ENCODE measurements around the gene RNASEH1.

Gene RNASEH1

GRCh38 chr2:3604207-3604877 lies 46.2 kb upstream of the RNASEH1 start:
- no peak for DNase-seq (ENCODE audit: low spot score)

DNA sequence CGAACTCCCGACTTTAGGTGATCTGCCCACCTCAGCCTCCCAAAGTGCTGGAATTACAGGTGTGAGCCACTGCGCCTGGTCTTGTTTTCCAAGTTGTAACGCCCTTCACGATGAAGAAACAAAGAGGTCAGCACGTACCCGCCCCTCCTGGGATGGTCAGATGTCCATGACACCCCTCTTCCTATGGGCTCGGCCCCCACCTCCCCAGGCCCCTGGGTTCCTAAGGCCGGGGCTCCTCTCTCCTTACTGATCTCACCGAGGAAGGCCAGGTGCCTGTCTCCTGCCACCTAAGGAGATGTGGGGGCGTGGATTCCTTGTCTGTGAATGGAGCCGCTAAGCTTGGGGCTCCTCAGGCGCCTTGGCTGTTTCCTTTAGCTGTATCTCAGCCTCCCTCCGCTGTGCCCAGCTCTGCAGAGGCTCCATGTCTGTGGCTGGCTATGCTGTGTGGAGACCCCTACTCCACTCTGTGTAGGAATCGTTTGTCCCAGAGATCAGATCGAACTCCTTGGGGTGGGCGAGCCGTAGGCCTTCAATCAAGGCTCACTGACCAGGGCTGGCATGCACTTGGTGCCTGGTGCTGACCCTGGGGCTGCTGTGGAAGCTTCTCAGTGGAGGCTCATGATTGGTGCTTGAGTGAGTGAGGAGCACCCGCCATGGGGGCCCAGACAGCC lies 45.5 kb upstream of the RNASEH1 start:
- no peak for ATAC-seq (ENCODE audit: low read depth)
- no peaks in the 10 kb centered on the region for H3K9me3 ChIP-seq (ENCODE audit: severe bottlenecking)
- H3K4me1 ChIP-seq (ENCODE audit: insufficient read depth, poor library complexity, severe bottlenecking) = no peaks in the 10 kb centered on the region
- TF ChIP-seq, protein P1, sequence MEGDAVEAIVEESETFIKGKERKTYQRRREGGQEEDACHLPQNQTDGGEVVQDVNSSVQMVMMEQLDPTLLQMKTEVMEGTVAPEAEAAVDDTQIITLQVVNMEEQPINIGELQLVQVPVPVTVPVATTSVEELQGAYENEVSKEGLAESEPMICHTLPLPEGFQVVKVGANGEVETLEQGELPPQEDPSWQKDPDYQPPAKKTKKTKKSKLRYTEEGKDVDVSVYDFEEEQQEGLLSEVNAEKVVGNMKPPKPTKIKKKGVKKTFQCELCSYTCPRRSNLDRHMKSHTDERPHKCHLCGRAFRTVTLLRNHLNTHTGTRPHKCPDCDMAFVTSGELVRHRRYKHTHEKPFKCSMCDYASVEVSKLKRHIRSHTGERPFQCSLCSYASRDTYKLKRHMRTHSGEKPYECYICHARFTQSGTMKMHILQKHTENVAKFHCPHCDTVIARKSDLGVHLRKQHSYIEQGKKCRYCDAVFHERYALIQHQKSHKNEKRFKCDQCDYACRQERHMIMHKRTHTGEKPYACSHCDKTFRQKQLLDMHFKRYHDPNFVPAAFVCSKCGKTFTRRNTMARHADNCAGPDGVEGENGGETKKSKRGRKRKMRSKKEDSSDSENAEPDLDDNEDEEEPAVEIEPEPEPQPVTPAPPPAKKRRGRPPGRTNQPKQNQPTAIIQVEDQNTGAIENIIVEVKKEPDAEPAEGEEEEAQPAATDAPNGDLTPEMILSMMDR (IDR thresholded peaks at IDR 0.05; ENCODE audit: poor library complexity, severe bottlenecking) = no peak
- no peaks in the 10 kb centered on the region for H3K27me3 ChIP-seq (ENCODE audit: insufficient read depth, poor library complexity, severe bottlenecking)
- no peak for DNase-seq (ENCODE audit: low spot score)
- H3K27ac ChIP-seq (ENCODE audit: poor library complexity, severe bottlenecking) = no peak overlapping the region
- no peak overlapping the region for H3K4me3 ChIP-seq (ENCODE audit: severe bottlenecking)
- H3K36me3 ChIP-seq (ENCODE audit: low read depth) = no peaks in the 10 kb centered on the region

More at GRCh38 chr2:3604207-3604877, 46.2 kb upstream of the RNASEH1 start:
- Histone ChIP-seq H3K4me3 (ENCODE audit: severe bottlenecking) (no peak overlapping the region), H3K27me3 (ENCODE audit: insufficient read depth, poor library complexity, severe bottlenecking) (no peaks in the 10 kb centered on the region), H3K4me1 (ENCODE audit: insufficient read depth, poor library complexity, severe bottlenecking) (no peaks in the 10 kb centered on the region), H3K27ac (ENCODE audit: poor library complexity, severe bottlenecking) (no peak overlapping the region), H3K36me3 (ENCODE audit: low read depth) (no peaks in the 10 kb centered on the region), H3K9me3 (ENCODE audit: severe bottlenecking) (no peaks in the 10 kb centered on the region)
- no peak for ATAC-seq (ENCODE audit: low read depth)
- TF ChIP-seq, protein P1 (IDR thresholded peaks at IDR 0.05; ENCODE audit: poor library complexity, severe bottlenecking) = no peak

GRCh38 chr2:3602553-3603339 lies 44.6 kb upstream of the RNASEH1 start:
- Histone ChIP-seq H3K4me1 (ENCODE audit: insufficient read depth, poor library complexity, severe bottlenecking) (no peaks in the 10 kb centered on the region), H3K27me3 (ENCODE audit: insufficient read depth, poor library complexity, severe bottlenecking) (no peaks in the 10 kb centered on the region), H3K4me3 (ENCODE audit: severe bottlenecking) (no peak overlapping the region), H3K36me3 (ENCODE audit: low read depth) (no peaks in the 10 kb centered on the region), H3K27ac (ENCODE audit: poor library complexity, severe bottlenecking) (no peak overlapping the region), H3K9me3 (ENCODE audit: severe bottlenecking) (no peaks in the 10 kb centered on the region)
- DNase-seq (ENCODE audit: low spot score) = no peak
- ATAC-seq (ENCODE audit: low read depth) = no peak
- TF ChIP-seq, protein P1 (IDR thresholded peaks at IDR 0.05; ENCODE audit: poor library complexity, severe bottlenecking) = no peak

- DNase-seq (ENCODE audit: low spot score) = no peak
- TF ChIP-seq, protein P1 (IDR thresholded peaks at IDR 0.05; ENCODE audit: poor library complexity, severe bottlenecking) = no peak
- no peaks in the 10 kb centered on the region for H3K27me3 ChIP-seq (ENCODE audit: insufficient read depth, poor library complexity, severe bottlenecking)
- H3K4me1 ChIP-seq (ENCODE audit: insufficient read depth, poor library complexity, severe bottlenecking) = no peaks in the 10 kb centered on the region
- H3K36me3 ChIP-seq (ENCODE audit: low read depth) = no peaks in the 10 kb centered on the region
- no peak overlapping the region for H3K27ac ChIP-seq (ENCODE audit: poor library complexity, severe bottlenecking)
- H3K4me3 ChIP-seq (ENCODE audit: severe bottlenecking) = no peak overlapping the region
- ATAC-seq (ENCODE audit: low read depth) = no peak
- H3K9me3 ChIP-seq (ENCODE audit: severe bottlenecking) = no peaks in the 10 kb centered on the region
Measured at GRCh38 chr2:3601561-3602271, 43.6 kb upstream of the RNASEH1 start.

Measured in RWPE2 (cell line).